Activated naive CD8-positive, alpha-beta T cell (primary cell): Measurements from ENCODE around the gene DYNC1I2.

Source experiments
- H3K27ac Mint-ChIP-seq: one replicate; pipeline ENCODE4 v1.8.0; 2021; ENCODE audit warnings: mixed read lengths
- H3K27me3 Mint-ChIP-seq: one replicate; pipeline ENCODE4 v1.8.0; 2021; ENCODE audit warnings: mixed read lengths
- H3K36me3 Mint-ChIP-seq: one replicate; pipeline ENCODE4 v1.8.0; 2021; ENCODE audit warnings: mixed read lengths
- H3K4me1 Mint-ChIP-seq: one replicate; pipeline ENCODE4 v1.8.0; 2021; ENCODE audit warnings: low read depth, mixed read lengths
- H3K4me3 Mint-ChIP-seq: one replicate; pipeline ENCODE4 v1.8.0; 2021; ENCODE audit warnings: mild to moderate bottlenecking, mixed read lengths
- H3K9me3 Mint-ChIP-seq: one replicate; pipeline ENCODE4 v1.8.0; 2021; ENCODE audit warnings: low read depth, mixed read lengths

Gene DYNC1I2

GRCh38 chr2:171787333-171788072, 100.2 kb downstream of the DYNC1I2 start:
- H3K27ac Mint-ChIP-seq: no peak overlapping the region
- H3K9me3 Mint-ChIP-seq: no peaks in the 10 kb centered on the region
- H3K4me3 Mint-ChIP-seq: no peak overlapping the region
- no peaks in the 10 kb centered on the region for H3K27me3 Mint-ChIP-seq
- H3K4me1 Mint-ChIP-seq: no peaks in the 10 kb centered on the region
- H3K36me3 Mint-ChIP-seq: peaks cover 40% of the 10 kb centered on the region

- H3K36me3 Mint-ChIP-seq: peaks cover 33% of the 10 kb centered on the region
- no peak overlapping the region for H3K27ac Mint-ChIP-seq
- no peak overlapping the region for H3K4me3 Mint-ChIP-seq
- H3K4me1 Mint-ChIP-seq: no peaks in the 10 kb centered on the region
- H3K9me3 Mint-ChIP-seq: no peaks in the 10 kb centered on the region
- H3K27me3 Mint-ChIP-seq: no peaks in the 10 kb centered on the region
Observed at GRCh38 chr2:171788316-171788993, 101.2 kb downstream of the DYNC1I2 start.

GRCh38 chr2:171789956-171790355, 102.7 kb downstream of the DYNC1I2 start:
- H3K27ac Mint-ChIP-seq: no peak overlapping the region
- no peaks in the 10 kb centered on the region for H3K27me3 Mint-ChIP-seq
- H3K4me1 Mint-ChIP-seq: peaks cover 6% of the 10 kb centered on the region
- H3K36me3 Mint-ChIP-seq: peaks cover 24% of the 10 kb centered on the region
- H3K4me3 Mint-ChIP-seq: no peak overlapping the region
- no peaks in the 10 kb centered on the region for H3K9me3 Mint-ChIP-seq

- H3K27me3 Mint-ChIP-seq: no peaks in the 10 kb centered on the region
- peaks cover 10% of the 10 kb centered on the region for H3K4me1 Mint-ChIP-seq
- H3K27ac Mint-ChIP-seq: no peak overlapping the region
- H3K4me3 Mint-ChIP-seq: no peak overlapping the region
- H3K36me3 Mint-ChIP-seq: peaks cover 16% of the 10 kb centered on the region
- no peaks in the 10 kb centered on the region for H3K9me3 Mint-ChIP-seq
Observed at GRCh38 chr2:171791361-171791760, 104.1 kb downstream of the DYNC1I2 start.

GRCh38 chr2:171792157-171792556, 104.9 kb downstream of the DYNC1I2 start:
- no peak overlapping the region for H3K4me3 Mint-ChIP-seq
- H3K27me3 Mint-ChIP-seq: no peaks in the 10 kb centered on the region
- peaks cover 10% of the 10 kb centered on the region for H3K4me1 Mint-ChIP-seq
- H3K27ac Mint-ChIP-seq: no peak overlapping the region
- peaks cover 16% of the 10 kb centered on the region for H3K36me3 Mint-ChIP-seq
- no peaks in the 10 kb centered on the region for H3K9me3 Mint-ChIP-seq

- Mint-ChIP-seq H3K9me3 (no peaks in the 10 kb centered on the region), H3K36me3 (peaks cover 14% of the 10 kb centered on the region), H3K27me3 (no peaks in the 10 kb centered on the region), H3K4me3 (no peak overlapping the region), H3K27ac (no peak overlapping the region), H3K4me1 (peaks cover 10% of the 10 kb centered on the region)
Observed at GRCh38 chr2:171792886-171793580, 105.8 kb downstream of the DYNC1I2 start.

- H3K9me3 Mint-ChIP-seq: no peaks in the 10 kb centered on the region
- peaks cover 12% of the 10 kb centered on the region for H3K4me1 Mint-ChIP-seq
- no peak overlapping the region for H3K27ac Mint-ChIP-seq
- H3K27me3 Mint-ChIP-seq: no peaks in the 10 kb centered on the region
- H3K36me3 Mint-ChIP-seq: peaks cover 14% of the 10 kb centered on the region
- H3K4me3 Mint-ChIP-seq: no peak overlapping the region
Observed at GRCh38 chr2:171793691-171794678, 106.7 kb downstream of the DYNC1I2 start.

- no peak overlapping the region for H3K27ac Mint-ChIP-seq
- H3K4me1 Mint-ChIP-seq: peaks cover 12% of the 10 kb centered on the region
- no peaks in the 10 kb centered on the region for H3K9me3 Mint-ChIP-seq
- peaks cover 17% of the 10 kb centered on the region for H3K36me3 Mint-ChIP-seq
- no peaks in the 10 kb centered on the region for H3K27me3 Mint-ChIP-seq
- H3K4me3 Mint-ChIP-seq: no peak overlapping the region
Observed at GRCh38 chr2:171794918-171795317, 107.6 kb downstream of the DYNC1I2 start.
